Stimulated activated CD4-positive, alpha-beta T cell treated with anti-CD3 and anti-CD28 coated beads, Interleukin-4, amount 100 ng/mL, for 4 hours (primary cell): ENCODE measurements around the gene PLEKHG7.
"Not testable (repeated sequence)": the region's sequence is repeated elsewhere in the genome, so short reads cannot be mapped to it uniquely, and the experiment has no call there.

ENCODE experiments used
- DNase-seq, 2 experiments: peaks; one replicate each; pipeline ENCODE4 v3.0.0-alpha.2; 2020

PLEKHG7 gene, protein sequence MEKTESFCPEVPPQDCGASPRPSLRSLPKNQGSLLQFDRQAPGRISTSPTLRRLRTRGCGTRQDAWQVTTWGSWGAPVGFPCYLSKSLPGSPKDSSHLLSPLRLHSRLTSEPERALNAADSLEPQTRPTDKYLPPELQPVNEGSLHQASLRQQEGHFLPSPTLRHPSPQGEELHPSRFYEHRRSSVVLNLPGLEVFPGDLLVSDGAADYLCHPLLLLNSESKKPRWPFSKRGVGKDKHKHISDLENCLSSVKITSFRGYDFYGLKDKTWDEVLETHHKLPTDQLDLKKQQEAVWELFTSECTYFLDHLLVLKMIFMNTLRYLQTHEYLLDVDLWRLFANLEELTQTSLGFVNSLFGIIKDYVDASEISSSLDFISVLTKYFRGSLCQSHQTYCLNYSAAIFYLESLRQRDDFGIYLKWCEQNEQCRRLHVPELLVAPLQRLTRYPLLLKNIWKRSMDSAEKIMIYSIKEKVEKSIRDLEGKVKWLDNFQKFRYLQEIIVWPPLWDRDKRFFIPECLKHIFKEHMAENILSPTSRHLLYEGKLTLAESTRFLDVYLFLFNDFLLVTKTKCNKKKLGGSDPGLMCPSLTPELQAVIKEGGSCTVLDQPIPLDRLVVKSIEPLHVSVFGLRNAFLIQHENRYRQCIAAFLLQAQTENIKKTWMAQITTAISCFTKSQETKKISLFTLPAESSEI

DNA sequence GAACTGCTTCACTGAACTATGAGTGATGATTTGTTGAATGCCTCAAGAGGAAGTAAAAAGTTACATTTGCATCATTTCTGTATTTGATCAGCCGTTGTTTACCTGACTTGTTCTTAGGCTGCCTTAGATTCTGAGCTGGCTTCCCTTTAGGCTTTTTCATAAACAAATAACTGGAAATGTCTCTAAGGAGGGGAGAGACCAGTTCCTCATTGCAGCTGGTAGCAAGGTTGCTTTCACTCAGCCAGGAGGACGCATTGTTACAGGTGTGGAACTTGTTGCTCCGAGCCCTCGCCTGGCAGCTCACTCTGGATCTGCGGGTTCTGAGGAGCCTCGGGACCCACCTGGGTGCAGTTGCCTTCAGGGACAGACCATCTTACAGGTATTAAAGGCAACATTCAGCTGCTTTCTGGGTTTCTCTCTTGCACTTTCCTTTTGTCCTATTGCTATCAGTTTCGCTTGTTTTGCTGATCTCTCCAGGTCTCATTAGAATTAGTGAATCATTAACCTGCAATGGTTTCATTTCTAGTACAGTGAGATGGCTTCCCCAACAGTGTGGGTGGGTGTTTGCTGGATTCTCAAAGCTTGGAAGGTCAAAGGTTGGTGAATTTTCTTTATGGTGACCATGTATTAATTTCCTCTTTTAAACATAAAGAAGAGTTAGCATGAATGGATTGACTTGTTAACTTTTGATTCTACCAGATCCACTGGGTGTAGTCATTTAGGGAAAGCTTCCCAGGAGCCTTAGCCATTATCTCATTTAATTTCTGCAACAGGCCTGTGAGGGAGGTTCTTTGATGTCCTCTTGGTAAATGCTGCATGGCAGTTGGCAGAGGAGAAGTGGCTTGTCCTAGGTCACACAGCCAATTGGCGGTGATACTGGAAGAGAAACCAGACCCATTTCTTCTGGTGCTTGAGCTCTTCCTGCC is at the start of gene PLEKHG7:
Gene PLEKHG7 (plus strand): TSS at position 236 of the 926 bp plus-strand sequence. CDS start 3,643 bp downstream, outside the sequence.
- no peak for DNase-seq

DNA sequence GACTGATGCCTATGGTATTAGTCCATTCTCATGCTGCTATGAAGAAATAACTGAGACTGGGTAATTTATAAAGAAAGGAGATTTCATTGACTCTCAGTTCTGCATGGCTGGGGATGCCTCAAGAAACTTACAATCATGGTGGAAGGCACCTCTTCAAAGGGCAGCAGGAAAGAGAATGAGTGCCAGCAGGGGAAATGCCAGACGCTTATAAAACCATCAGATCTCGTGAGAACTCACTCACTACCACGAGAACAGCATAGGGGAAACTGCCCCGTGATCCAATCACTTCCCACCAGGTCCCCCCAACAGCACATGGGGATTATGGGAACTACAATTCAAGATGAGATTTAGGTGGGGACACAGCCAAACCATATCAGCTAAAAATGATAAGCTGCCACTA is 48.5 kb upstream of the PLEKHG7 start:
- DNase-seq = not testable (repeated sequence)

DNA sequence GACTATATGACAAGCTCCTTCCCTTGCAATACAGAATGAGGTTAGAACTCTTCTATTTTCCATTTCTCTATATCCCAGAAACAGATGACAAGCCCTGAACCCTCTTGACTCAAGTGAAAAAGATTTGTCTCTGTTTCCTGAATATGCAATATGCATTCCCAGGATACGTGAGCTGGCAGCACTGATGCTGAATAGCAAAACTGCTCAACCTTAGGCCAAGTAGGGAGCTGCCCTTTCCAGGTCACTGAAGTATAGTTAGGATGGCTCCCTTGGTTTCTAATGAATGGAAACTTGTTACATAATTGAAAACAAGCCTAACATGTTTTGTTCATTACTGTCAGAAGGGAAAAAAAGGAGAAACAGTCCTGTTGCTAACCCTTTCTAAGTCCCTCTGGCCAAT is 47.9 kb upstream of the PLEKHG7 start:
- no peak for DNase-seq

DNA sequence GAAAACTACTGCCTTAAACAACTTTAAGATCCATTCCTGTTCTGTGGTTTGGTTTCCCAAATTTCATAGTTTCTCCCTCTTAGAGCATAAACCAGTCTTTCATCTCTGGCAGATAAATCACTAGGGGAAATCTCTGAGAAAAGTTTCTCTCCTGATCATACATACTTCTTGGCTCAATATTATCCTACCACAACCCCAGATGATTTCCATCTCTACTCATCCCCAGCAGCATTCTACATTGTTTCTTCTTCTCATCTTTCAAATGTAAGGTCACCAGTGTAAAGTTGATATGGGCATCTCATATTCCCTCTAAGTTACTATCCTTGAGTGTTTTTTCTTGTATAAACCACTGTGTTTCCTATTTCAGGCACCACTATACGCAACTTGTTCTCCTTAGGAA is 45.9 kb upstream of the PLEKHG7 start:
- no peak for DNase-seq

DNA sequence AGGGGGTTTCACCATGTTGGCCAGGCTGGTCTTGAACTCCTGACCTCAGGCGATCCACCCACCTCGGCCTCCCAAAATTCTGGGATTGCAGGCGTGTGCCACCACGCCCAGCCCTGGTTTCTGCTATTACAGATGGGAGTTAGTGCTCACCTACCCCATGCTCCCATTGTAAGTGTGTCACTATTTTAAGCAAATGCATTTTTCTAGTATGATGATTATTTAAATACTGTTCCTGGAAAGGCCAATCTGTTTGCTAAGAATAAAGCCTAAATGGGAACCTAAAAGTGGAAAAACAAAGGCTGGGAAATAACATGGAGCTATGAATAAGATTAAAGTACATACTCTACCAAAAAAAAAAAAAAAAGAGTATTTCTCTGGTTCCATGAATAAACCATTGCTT is 45.0 kb upstream of the PLEKHG7 start:
- DNase-seq = no peak

DNA sequence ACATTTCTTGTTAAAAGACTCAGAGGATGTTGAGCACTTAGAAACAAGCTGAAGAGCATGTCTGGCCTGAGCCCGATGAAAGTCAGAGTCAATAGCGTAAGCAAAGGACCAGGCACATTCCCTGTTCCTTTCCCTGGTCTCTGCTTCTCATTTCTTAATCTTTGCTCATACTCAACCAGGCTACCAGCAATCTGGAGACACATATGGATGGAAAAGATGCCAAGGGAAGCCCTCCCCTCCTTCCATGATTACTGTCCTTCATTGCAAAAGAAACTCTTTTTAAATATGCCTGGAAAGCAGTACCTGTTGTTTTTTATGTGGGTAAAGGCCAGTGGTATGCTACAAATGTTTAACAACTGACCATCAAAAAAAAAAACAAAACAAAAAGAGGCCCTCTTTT is 44.2 kb upstream of the PLEKHG7 start:
- no peak for DNase-seq

DNA sequence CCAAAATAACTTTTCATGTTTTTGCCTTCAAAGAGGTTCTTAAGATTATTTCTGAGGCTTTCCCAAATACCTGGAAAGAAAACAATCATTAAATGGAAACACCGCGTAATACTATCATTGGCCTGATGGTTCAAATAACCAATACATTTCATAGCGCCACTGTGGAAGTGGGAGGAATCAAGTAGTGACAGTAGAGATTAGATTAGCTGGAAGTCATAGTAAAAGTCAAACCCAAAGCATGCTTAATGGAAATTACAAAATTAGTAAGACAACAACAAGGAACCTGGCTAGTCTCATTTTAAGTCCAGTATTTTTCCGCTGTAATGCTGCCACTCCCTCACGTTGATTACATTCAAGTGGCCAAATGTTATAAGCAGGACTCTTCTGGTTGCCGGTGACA is 41.5 kb upstream of the PLEKHG7 start:
- DNase-seq = no peak

DNA sequence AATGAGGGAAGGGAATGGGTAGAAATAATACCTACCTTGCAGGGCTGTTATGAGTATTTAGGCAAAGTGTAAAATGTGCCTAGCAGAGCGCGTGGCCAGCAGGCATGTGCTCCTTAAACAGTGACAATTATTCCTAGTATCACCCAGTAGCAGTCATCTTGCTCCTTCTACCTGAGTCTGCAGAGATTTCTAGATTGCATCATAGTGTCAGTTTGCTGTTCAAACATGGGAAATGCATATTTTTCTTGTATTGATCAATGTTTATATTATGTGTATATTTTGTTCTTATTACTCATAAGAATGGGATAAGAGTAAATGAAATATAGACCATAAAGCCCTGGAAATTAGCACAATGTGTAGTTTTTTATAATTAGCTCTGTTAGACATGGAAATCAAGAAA is 37.3 kb upstream of the PLEKHG7 start:
- no peak for DNase-seq

DNA sequence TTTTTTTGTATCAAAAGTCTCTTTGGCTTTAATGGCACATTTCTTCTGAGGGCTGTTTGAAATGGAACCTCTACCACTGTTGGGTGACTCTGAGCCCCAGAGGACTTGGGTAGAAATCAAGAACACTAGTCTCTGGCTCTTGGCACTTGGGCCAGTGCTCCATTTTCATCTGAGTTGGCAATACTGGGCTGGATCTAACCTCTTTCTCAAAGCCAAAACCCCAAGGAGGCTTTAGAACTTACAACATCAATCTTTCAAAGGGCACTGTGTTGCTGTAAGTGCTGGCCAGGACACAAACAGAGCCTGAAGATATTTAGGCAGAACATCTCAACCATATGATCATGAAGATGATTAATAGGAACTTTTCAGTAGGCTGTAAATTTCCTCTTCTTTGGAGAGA is 34.0 kb upstream of the PLEKHG7 start:
- DNase-seq = no peak

DNA sequence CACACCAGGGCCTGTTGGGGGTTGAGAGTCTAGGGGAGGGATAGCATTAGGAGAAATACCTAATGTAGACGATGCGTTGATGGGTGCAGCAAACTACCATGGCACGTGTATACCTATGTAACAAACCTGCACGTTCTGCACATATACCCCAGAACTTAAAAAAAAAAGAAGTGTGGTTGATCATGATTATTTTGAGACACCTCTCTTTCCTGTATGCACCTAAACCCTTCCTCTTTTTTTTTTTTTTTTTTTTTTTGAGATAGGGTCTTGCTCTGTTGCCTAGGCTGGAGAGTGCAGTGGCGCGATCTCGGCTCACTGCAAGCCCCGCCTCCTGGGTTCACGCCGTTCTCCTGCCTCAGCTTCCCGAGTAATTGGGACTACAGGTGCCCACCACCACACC is 31.3 kb upstream of the PLEKHG7 start:
- not testable (repeated sequence) for DNase-seq

DNA sequence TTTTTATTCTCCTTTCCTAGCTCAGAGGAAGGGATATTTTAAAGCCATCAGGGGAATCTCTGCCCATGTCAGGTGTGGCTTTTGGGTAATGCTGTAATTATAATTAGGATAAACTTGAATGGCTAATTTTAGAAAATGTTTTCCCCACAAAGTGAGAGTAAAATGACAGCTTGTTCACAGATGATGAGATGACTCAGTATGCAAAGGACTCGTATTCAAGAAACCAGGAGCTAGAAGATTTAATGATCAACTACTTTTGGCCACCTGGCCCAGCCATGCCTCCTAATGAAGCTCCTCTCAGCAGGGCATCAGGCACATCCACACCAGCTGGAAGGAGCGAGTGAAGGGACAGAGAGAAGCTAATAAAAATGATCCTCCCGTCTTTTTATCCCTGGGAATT is 29.0 kb upstream of the PLEKHG7 start:
- no peak for DNase-seq

DNA sequence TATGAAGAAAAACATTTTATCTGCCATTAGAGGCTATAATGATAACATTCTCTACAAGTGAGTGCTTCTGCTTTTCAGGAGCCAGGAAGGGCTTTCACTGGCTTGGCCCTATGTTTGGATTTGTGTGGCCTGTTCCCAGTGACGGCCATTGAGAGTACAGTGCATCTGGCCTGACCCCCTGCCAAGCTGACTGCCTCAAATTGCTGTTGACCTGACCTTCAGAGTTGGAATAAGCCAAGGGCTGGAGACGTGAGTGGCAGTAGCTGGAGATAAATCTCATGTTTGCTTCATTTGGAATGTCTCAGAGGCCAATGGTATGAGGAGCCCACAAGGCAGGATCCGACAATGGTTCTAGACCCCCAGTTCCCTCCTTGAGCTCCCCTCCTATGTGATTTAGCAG is 28.3 kb upstream of the PLEKHG7 start:
- DNase-seq = no peak

DNA sequence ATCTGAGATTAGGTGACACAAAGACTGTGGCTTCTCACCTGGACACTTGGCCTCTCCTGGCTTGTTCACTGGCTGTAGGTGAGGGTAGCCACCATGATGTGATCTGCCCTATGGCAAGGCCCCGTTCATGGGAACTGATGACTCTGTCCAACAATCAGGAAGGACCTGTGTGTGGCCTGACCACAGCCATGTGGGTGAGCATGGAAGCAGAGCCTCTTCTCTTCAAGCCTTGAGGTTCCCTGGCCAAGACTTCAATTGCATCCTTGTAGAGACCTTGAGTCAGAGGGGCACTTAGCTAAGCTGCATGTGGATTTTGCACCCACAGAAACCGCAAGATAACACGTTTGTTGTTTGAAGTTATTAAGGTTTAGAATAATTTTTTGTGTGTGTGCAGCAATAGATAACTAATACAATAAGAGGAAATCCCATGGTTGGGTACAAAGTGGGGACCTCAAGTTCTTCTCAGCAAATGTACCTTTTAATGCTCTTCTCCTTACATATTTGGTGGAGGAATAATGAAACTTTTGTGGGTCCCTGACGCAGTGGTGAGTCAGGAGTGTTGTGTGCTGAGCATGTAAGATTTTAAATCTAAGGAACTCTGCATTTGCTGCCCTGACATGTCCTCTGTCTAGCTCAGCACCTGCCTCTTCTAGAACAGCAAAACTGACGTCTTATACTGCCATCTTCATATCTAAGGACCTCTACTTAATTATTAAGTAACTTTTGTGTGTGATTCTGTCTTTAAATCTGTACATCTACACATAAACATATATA is 27.5 kb upstream of the PLEKHG7 start:
- no peak for DNase-seq

DNA sequence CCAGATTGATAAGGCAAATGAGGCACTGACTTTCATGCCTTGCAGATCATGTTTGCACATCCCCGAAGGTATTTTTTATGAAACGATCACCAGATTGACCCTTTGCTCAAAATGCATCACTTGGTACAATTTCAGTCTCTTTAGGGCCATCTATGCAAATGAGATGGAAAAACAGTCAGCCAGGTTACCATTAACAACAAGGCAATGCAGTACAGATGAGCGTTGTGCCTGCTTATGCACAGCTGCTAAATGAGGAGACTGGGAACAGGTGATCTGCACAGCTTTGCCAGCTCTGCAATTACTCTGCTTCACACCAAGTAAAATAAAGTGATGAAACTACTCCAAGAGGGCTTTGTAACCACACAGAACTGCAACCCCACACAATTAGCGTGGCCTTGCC is 26.1 kb upstream of the PLEKHG7 start:
- no peak for DNase-seq

DNA sequence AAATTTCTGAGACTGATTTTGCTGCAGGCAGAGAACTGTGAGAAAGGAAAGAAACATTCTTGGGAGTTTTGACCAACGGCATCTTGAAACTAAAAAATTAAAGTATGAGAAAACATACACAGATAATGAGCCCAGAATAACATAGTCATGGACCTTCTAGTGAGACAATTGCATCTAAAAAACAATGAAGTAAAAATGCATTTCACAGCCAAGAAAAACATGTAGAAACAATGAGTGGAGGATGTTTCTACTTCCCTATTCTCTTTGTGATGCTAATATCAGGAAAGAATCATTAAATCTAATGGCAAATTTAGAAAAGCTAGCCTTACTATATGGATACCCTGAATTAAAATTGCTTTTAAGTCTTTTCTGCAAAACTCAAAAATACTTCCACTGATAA is 12.2 kb upstream of the PLEKHG7 start:
- no peak for DNase-seq

DNA sequence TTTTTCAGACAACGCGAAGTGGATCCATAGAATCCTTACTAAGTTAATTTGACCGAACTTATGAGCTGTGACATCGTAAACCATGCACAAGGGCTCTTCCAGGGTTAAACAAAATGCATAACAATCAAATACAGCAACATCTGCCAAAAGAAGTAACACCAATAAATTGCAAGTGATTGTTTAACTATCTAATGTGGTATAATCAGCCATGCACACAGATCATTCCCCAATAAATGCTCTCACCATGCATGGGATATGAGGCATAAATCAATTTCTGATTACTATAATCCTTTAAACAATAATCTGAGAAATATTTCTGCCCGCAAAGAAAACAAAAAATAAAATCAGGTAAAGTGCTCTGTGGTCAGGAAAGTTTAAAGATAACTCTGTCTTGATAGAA is 7.7 kb upstream of the PLEKHG7 start:
- DNase-seq = no peak

DNA sequence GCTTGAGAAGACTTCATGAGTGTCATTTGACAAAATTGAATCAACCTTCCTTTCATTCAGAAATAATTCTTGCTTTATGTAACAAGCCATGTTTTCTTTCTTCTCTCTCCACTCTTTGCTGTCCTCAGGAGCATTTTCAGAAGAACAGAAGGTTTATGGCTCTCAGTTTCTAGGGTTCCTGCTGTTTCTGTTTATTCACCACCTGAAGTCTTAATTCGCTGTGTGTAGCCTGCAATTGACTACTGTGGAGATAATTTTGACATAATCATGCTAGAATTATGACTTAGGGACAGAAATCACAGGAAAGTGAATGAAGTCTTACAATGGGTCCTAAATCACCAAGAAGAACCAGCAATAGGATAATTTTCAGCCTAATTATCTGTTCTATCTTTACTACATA is 7.2 kb upstream of the PLEKHG7 start:
- DNase-seq = no peak

DNA sequence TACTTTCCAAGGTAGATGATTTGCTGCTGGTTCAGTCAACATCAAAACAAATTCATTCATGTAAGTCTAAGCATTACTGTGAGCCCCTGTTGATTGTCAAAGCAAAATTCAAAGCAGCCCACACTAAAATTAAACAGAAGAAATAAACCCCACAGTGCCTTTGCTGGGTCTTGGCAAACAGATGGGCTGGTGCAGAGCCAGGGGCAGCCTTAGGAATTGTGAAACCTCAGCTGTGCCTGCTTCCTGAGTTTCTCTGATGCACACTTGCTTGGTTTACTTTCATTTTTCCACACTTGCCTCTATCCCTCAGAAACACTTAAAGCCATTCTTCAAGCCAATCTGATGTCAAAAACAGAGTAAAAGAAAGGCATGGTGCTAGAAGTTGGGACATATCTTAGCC is 6.6 kb upstream of the PLEKHG7 start:
- DNase-seq = no peak

DNA sequence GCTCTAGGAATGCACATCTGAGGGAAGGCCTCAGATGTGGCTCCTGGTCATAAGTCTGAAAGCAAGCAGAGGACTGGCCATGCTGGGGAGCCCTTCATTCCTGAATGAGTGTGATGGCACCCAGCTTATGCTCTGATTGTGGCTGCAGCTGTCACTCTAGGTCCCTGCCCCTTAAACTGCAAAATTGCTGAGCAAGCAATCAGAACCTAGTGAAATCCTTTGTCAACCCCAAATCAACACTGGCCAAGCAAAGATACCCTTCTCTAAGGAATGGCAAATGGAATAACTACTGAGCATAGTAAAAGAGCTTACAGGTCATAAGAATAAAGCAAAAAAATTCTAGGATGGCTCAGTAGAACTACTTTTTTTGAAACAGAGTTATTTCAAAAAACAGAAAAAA is 4.3 kb upstream of the PLEKHG7 start:
- DNase-seq = no peak

DNA sequence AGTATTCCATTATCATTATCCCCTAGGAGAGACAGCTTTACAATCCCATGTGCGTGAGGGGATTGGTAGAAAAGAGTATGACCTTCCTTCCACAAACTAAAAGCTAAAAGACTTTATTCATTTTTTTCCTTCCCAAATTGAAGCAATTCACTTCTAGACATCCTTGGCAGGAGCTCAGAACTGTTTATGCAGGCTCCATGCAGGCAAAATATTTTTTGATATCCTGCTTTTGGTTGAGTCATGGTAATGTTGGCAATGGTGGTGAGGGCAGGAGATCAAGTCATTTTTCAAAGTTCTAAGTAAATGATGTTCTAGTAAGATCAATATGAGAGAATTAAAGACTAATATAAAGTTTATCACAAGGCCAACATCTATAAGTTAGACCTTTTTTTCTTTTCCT is 1.3 kb upstream of the PLEKHG7 start:
- DNase-seq = no peak

DNA sequence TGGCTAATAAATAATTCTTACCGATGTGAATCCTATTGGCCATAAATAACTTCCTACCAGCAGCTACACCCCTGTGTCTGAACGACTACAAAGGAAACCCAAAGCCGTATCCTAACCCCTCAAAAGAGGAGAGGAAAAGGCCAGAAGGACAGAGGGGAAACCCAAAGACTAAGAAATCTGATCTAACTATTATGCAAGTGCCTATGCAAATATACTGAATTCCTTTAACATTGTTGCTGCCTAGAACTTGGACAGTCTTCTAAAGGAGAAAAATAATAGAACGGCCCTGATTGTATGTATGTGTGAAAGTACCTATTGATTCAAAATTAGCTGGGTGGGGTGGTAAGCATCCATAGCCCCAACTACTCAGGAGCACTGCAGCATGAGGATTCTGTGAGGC is 997 bp downstream of the PLEKHG7 start:
- DNase-seq = no peak

DNA sequence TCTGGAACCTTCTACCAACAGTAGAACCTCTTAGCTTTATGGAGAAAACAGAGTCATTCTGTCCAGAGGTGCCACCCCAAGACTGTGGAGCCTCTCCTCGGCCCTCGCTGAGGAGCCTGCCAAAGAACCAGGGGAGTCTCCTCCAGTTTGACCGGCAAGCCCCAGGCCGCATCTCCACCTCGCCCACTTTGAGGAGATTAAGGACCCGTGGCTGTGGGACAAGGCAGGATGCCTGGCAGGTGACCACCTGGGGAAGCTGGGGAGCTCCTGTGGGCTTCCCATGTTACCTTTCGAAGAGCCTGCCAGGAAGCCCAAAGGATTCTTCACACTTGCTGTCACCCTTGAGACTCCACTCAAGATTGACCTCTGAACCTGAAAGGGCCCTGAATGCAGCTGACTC is 3.8 kb downstream of the PLEKHG7 start:
- DNase-seq = no peak

DNA sequence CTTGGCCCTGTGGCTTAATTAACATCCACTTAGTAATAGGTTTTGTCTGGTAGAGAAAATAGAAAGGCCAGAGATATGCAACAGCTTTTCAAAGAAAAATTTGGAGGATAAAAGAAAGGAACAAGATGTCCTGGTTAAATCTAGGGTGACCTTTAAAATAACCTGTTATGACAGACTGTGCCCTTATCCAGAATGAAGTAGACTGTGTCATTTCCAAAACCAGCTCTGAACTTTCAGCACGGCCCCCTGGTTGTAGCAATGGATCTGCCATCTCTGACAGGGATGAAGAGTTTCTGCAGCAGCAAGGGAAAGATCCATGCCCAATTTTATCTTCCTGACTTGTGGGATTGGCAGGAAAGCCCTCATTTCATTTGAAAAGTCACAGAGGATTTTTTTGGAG is 5.1 kb downstream of the PLEKHG7 start:
- DNase-seq = no peak
